Inflammatory macrophage treated with lipopolysaccharide for 4 hours (primary cell): ENCODE measurements around the gene MITF.
"Not testable (repeated sequence)": the region's sequence is repeated elsewhere in the genome, so short reads cannot be mapped to it uniquely, and the experiment has no call there.

Experiments
- DNase-seq: peaks from one replicate; pipeline ENCODE4 v3.0.0-alpha.2; 2020

Gene MITF

DNA sequence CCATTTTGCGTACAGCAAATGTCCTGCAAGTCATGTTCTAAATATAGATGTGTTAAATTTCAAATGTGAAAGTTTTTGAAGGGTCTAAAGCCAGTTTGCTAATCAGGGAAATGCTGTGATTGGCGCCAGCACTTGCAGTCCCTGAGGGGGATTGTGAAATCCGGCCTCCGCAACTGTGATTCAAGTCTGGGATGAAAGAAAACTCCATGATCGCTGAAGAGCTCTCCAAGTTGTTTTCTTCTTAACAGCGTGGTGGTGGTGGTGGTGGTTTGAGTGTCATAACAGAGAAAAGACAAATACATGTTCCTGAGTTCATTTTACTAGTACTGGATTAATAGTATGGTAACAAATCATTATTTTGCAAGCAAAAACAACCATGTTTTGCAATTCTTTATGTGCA, 51.8 kb downstream of the MITF start:
- DNase-seq = peak; percentile 93

DNA sequence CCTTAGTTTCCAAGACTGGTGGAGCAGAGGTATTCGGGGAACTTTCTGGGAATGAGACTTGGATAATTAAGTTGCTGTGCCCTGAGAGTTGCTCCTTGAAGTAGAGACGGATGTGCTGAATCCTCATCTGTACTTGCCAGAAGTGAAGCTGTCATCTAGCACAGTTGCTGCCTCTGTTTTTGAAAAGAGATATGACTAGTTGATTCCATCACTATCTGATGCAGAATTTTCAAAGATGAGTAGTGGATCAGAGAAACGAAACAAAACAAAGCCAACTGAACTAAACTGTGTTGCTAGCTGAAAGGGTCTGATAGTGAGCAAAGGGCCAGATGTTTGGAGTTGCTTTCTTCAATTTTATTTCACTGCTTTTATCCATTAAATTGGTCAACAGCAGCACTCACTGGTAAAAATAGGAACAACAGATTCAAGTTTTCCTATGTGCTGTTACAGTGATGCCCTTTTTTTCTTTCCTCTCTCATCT, 52.7 kb downstream of the MITF start:
- DNase-seq = peak; percentile 60

DNA sequence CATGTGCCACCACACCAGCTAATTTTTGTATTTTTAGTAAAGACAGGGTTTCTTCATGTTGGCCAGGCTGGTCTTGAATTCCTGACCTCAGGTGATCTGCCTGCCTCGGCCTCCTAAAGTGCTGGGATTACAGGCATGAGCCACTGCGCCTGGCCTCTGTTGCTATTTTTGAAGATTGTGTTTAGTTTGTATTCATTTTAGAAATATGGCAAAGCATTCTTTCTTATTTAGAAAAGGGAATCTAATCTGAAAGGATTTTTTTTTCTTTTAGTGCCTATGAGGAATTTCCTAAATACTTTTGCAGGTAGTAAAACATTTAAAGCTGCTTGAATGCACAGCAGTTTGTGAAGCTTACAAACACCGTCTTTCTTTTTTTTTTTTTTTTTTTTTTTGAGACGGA, 56.9 kb downstream of the MITF start:
- not testable (repeated sequence) for DNase-seq

DNA sequence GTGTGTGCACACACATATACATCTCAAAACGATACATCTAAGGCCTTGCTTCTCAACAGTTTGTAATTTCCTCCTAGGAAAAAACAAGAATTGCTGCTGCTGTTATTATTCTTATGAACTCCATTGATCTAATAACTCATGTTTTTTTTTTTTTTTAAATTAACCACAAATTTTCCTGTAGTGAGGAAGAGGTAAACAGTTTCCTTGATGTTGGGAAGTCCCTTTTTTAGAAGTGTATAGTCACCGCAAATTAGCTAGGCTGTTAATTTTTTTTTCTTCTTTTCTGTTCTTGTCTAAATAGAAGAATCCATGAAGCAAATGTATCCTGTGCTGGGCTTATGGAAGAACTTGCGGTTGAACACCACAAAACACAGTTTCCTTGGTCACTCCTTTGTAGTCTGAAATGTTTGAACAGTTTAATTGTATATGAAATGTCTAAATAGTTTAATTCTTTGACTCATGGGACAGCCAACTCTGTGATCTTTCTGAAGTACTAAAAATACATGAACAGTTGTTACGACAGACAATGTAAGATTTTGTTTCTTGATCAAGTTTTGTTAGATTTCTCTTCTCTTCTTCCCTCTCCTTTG, 64.5 kb downstream of the MITF start:
- DNase-seq = no peak

DNA sequence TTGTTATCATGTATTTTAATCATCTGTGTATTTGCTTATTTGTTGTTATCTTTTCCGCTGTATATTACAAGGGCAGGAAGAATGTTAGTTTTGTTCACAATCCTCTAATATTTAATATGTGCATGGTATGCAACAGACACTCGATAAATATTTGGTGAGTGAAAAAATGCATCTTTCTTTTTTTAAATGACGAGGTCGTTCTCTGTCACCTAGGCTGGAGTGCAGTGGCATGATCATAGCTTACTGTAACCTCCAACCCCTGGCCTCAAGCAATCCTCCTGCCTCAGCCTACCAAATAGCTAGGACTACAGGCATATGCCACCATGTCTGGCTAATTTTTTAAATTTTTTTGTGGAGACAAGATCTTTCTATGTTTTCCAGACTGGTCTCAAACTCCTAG, 66.2 kb downstream of the MITF start:
- DNase-seq = no peak

DNA sequence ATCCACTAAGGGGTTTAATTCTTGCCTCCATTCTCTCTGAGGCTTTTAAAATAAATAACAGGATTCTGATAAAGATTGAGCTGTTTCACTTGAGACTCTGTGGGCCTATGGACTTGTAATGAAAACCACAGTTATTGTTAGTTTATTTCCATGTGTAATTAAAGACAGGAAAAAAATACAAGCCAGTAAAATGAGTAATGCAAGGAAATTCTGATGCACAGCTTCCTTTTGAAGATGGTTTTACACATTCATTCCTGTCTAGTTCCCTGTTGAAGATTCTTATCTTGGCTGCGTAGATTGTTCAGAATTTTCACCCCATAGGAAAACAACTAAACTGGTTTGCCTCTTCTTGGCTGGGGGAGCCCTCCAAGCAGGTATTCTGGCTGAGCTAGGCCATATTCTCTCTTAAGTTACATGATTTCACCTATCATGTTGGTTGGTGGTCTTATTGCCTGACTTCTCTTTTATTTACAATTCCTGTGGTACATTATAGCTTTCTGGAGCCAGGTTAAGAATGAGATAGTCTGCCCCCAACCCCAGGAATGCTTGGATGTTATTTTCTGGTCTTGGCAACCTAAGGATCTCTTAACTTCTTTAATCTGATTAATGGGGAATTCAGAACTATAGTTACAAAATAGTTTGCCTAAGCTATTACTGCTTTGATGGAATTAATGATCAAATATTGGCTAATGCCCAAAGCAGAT, 67.6 kb downstream of the MITF start:
- DNase-seq = no peak

DNA sequence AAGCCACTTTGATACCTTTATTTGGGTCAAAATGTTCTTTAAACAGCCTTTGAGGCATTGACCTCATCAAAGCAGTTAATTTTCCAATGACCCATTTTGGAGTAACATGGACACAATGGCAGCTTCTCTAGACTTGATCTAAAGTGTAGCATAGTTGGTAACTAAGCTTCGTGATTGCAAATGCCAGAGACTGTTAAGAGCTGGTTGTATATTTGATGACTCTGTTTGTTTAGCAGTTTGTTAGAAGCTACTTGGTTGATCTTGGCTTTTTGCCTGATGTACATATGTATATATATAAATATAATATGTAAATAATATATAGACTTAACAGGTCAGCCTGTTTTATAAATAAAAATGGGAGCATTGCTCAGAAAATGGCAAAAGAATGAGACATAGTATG, 68.4 kb downstream of the MITF start:
- DNase-seq = no peak

DNA sequence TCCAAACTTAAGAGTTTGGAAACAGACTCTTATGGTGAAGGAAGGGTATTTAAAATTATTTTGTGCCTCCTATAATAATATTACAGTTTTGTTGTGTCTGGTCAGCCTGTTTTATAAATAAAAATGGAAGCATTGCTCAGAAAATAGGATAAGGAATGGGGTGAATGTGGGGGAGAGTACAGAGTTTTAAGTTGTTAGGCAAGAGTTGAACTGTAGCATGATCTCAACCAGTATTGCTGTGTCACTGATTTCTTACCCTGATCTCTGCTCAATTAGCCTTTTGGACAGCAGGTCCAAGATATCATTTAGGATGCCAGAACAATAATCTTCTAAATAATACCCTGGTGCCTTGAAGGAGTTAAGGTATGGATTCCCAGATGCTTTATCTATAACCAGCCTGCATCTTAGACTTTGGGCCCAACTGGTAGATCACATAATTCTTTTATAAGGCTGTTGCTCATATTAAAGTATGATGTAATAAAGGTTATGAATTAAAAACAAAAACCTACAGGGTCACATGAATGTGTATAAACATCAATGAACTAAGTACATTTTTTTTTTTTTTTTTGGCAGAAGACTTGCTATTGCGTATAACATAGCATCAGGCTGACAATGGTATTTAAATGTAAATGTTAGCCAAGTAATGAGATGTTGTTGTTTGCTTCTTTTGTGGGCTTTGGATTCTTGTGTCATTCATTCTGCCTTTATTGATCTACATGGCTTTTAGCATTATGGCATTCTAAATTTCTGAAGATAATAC, 70.0 kb downstream of the MITF start:
- no peak for DNase-seq

DNA sequence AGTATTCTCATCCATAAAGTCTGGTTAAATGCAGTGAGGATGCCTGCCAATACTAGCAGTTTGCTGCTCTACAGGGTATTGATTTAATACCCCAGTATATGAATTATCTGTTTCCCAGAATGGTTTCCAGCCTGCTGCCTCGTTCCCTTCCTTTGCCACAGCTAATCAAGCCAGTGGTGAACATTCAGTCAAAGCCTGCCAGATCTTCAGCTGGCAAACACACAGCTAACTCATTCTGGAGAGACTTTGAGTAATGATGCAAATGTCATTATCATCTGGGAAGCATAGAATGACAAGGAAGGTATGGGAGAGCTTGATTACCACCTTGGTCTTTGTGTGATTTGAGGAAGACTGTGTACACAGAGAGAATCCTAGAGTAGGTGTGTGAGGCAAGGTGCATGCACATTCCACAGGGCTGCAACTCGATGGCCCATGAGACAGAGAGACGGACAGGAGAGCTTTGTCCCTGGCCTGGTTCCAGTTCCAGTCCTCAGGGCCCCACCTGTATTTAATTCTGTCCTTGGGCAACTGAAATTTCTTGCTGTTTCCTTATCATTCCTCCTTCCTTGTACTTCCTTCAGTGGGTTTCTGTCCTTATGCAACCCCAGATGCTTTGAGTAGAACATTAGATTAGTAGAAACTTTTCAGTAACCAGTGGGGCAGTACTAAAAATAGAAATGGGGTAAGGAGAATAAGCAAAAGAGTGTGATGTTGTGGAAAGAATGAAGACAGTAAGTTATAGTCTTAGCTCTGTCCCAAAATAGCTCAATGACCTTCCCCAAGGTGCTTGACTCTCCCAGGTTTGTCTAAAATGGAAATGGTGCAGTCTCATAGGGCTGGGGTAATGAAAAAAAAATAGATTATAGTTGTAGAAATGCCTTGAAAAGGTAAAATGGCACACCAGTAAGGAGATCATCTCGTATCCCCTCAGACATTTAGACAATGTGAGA, 72.5 kb downstream of the MITF start:
- DNase-seq = no peak

DNA sequence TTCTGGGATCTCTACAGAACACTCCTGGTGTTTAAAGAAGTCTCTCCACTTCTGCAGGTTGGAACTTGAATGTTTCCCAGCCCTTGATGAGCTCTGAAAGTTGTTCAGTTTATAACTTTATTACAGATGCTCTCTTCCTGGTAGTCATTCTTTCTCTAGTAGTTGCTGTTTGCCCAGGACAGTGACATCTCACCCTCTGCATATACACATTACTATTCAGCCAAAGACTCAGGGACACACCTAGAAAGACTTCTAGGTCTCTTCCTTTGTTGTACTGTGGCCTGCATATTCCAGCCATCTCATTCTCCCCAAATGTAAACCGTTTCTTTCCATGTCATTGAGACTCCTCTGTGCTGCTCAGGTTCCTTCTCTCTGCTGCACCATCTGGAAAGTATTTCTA, 76.7 kb downstream of the MITF start:
- DNase-seq = no peak

DNA sequence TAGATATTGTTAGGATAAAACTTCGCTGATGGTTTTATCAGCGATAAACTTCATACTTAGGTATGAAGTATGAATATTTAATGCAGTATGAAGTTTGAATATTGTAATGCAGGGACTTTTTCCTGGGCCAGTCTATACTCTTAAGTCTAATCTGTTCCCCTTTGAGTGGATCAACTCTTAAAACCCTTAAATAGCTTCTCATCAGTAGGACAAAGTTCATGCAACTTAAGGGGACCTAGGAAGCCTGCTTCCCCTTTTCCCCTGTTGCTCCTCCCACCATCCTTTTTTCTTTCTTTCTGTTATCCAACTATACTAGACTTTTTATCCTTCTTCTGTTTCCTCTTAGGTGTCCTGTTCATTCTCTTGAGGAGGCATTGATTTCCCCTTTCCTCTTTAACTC, 78.7 kb downstream of the MITF start:
- DNase-seq = peak; percentile 35

DNA sequence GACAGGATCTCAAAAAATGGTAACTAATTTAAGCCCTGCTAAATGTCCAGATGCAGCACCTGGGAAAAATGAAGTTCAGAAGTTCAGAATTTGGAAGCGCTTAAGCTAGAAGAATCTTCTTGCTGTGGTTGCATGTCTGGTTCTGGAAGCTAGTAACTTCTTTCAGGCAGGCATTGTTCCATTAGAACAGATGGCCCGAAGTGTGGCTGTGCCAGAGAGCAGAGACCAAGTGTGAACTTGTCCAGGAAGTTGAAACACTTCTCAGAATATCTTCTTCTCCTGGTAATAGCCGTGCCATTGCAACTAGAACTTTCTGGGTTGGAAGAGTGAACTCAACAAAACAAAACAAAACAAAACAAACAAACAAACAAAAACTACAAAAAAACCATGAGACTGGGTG, 80.0 kb downstream of the MITF start:
- DNase-seq = no peak

DNA sequence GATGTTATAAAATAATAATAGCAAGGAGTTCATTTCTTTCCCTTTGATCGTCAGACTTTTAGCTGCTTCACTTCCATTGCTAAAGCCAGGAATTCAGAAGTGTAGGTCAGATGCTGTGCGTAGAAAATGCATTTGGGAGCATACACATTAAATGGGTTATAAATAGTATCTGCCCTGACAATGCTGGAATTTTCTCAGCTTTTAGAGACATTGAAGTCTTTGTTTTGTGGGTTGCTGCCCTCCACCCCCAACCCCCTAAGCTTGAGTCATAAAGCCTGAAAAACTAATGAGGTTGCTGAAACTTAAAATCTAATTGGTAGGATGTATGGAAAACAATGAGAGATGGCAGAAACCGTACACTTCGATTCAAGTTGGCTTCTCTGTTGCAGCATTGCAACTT, 81.9 kb downstream of the MITF start:
- no peak for DNase-seq

DNA sequence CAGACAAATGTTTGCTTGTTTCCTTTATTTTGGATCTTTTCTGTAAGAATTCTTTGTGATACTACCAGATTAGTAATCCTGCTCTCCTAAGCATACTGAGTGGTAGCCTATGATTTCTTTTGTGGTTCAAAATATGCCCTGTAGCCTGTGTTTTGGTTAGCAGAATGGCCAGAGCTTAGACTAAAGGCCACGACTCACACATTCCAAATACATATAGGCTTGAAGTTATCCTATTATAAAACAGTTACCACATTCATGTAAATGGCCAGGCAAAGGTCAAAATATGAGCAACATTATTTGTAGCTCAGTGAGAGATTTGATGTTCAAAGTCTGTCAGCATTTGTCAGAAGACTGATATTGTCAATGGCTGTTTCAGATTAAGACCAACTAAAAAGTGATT, 84.5 kb downstream of the MITF start:
- peak; percentile 32 for DNase-seq

DNA sequence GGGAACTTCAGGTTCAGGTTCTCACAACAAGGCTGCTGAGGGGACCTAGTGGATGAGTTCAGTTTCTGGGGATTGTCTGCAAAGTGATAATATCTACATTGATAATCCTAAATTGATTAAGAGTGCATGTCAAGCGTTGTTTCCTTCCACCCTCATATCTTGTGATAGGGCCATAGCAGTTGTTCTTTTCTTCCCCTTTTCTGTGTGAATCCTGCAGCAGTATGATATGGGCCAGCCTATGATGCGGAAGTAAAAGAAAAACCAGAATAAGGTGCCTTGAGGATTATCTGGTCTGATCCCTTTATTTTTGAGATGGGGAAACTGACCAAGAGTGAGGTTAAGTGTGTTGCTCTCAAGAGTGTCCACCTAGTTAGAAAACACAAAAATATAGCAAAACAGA, 86.2 kb downstream of the MITF start:
- DNase-seq = peak; percentile 65

DNA sequence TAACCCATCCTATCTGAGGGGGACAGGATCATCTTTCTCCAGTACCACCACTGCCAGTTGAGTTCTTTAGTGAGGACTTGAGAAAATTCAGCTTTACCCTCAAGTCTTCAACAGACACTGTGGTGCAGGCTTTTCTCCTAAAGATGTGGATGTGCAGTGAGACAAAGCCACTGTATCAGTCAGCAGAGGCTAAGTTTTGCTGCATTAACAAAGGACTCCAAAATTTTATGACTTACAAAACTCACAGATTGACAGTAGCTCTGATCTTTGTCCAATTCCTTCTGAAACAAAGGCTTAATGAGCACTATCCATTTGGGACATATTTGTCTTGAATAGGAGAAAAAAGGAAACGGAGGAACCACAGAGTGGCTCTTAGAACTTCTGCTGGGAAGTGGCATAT, 87.9 kb downstream of the MITF start:
- no peak for DNase-seq

DNA sequence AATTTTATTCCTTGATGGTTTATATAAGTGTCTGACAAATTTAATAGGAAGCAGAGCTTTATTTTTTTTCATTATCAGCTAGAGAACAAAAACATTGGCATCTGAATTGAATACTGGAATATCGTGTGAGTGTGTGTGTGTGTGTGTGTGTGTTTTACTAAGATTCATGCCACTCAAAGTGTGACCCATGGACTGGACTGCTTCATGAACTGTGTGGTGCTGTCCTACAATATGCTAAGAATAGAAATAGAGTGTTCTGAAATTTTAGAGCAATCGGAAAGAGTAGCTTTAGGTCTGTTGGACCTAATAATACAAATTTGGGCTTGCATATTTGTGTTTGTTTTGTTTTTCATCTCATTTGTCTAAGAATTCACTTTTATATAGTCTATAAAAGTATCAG, 89.6 kb downstream of the MITF start:
- no peak for DNase-seq

DNA sequence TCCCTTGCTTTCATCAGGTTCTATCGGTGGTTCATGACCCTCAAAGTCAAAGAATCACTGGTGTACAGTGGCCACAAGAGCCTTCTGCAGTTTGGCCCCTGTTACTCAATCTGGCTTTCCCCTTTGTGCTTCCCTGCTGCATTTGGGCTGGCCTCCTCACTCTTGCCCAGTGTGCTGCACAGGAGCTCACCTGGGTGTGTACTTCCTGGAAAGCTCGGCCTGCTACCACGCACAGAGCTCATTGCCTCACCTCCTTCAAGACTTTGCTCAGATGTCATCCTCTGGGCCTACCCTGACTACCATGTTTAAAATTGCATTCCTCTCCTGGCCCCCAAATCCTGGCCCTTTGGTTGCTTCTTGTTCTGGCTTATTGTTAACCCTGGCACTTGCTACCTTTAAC, 90.9 kb downstream of the MITF start:
- DNase-seq = no peak

DNA sequence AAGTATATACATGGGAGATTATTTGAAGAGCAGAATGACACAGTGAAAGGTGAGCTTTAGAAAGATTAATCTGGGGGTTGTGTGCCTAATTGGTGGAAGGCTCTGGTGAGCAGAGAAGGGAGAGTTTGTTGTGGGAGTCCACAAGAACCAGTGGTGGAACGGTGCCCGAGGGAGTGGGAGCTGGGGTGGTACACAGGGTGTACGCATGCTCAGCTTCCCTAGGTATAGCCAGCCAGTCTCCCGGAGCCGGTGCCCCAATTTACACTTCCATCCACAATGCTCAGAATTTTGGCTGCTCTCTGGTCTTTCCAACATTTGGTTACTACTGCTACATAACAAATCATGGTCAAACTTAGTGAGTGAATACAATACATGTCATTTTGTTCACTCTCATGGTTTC, 92.5 kb downstream of the MITF start:
- no peak for DNase-seq

DNA sequence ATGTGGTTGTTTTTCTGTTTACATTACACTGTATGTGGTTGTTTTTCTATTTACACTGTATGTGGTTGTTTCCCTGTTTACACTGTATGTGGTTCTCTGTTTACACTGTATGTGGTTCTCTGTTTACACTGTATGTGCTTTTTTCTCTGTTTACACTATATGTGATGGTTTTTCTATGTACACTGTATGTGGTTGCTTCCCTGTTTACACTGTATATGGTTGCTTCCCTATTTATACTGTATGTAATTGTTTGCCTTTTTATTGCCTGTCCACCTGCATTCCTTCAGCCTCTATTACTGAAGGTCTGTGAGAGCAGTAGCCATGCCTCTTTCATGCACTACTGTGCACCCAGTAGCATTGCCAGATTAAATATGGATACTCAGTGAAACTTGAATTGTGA, 94.3 kb downstream of the MITF start:
- DNase-seq = no peak

DNA sequence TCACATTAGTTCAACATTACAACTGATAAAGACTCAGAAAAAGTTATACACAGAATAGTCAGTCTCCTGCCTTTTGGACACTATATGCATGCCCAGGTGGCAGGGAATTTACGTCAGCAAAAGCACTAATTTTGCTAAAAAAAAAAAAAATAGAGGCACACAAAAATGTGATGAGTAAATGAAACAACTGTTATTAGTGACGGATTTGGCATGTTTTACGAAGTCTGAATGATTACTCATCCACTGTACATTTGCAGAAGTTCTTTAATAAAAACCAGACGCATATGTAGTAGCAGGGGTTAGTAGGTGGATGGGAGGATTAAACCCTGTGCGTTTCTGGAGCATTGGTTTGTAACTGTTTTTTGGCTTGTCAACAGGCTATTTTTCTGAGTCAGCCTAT, 99.0 kb downstream of the MITF start:
- DNase-seq = peak; percentile 55

DNA sequence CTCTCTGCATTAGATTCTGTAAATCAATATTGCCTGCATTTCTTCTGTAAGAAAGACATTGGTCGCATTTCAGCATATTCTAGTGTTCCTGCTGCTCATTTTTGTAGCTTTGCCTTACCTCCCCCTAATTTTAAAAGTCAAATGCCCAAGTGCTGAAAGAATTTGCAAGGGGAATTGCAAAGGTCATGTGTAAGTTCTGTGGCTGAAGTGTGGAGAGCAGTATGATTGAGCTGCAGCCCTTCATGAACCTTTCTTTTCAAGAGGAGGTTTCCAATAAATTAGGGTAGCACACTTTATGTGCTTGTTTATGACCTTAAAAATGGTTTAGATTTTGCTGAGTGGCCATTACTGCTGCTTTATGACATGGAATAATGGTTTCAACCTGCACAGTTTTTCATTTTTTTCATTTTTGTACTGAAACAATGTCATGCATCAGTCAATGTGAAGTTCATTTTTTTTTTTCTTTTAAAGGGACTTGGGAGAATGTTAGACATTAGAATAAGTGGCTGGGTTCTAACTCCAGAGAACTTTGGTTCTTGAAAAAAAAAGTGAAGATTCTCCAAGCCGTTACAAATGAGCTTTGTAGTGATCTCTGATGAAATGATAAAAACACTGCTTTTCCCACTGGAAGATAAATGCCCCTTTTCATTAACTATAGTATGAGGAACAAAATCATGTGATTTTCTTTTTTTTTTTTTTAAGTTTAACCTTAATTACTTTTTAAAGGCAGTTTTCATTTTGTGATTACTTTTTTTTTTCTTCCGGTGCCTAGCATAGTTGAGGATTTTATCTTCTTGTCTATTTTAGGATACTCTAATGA, 99.6 kb downstream of the MITF start:
- no peak for DNase-seq
